G401 (cell line): ENCODE measurements around the gene ANP32B. TPM values are rescaled to one million over a fixed set of nuclear protein-coding genes. Genes with fewer than 3 reads are reported as not detected.
"Not testable (repeated sequence)": the region's sequence is repeated elsewhere in the genome, so short reads cannot be mapped to it uniquely, and the experiment has no call there.

Experiments
- DNase-seq: peaks from one replicate; pipeline ENCODE4 v3.0.0-alpha.2; 2015; ENCODE audit warnings: low spot score
- in situ Hi-C: cut with HindIII; loops from 2 replicates; pipeline ENCODE4 v1.10.0; 2016; ENCODE audit warnings: low sequenced_read_pairs, mixed read lengths
- total RNA-seq: library from RNA; depleted of rRNA; stranded (reverse); fragments of >200 nt; shearing (Covaris generic); gene quantifications from 2 replicates; pipeline ENCODE4 v1.2.3, GENCODE V29; 2014

Gene ANP32B
- total RNA-seq, 1 experiment from 2014 or later = 8.4 TPM

DNA sequence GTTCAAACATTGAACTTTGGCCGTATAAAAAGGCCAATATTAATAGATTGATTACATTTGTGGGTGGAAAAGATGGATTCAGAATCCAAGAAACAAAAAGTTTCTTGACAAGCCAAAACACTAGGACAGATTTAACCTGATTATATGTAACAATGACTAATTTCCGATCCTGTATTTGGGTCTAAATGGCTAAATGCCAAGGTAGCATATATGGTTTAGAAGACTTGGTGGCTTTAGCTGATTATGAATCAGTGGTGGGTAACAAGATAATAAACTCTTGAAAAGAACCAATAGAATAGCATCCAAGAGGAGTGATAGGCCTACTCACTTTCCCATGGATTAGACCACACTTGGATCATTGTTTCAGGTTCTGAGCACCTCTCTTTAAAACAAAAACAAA, 21.8 kb upstream of the ANP32B start:
- in situ Hi-C loops = no loop called here
- no peak for DNase-seq

DNA sequence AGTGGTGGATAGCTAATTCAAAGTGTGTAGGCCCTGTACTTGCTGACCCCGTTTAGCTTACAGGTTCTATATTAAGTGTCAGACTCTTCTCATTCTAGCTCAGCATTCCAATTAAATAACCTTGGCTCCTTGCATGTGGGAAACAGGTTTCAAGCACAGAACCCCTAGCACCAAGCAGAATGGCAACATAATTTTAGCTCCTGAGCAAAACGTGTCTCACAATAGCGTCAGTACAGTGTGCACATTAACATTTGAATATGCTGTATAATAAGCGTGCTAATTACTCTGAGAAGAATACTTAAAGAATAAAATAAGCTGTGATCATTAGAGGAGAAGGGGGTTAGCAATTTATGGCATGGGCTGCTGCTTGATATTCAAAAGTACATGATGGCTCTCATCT, 21.0 kb upstream of the ANP32B start:
- DNase-seq = no peak
- in situ Hi-C loops = no loop called here

DNA sequence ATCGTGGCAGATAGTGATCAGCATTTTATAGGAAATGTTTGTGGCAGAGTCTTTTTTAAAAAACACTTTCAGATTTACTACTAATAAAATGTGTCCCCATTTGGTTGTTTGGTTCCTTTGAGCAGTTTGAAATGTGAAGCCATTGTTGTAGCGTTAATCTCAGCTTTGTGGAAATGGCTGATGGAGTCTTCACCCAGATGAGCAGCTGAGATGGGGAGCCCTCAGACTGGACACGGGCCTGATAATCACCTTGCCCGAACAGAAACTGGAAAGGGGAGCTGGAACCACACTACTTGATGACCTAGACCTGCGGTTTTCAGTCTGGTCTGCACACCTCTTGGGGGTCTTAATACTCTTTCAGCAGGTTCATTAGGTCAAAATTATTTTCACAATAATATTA, 20.6 kb upstream of the ANP32B start:
- no peak for DNase-seq
- in situ Hi-C loops = no loop called here

DNA sequence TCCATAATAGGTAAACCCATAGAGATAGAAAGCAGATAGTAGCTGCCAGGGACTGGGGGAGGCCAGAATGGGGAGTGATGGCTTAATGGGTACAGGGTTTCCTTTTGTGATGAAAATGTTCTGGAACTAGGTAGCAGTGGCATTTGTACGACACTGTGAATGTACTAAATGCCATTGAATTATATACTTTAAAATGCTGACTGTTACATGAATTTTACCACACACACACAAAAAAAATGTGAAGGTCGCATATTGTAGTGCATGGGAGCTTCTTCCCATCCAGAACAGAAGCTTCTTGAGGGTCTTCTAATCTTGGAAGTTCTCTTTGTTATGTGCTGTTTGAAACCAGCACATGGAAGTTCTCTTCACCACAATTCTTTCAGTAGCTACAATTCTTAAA, 19.9 kb upstream of the ANP32B start:
- DNase-seq = no peak
- in situ Hi-C loops = no loop called here

DNA sequence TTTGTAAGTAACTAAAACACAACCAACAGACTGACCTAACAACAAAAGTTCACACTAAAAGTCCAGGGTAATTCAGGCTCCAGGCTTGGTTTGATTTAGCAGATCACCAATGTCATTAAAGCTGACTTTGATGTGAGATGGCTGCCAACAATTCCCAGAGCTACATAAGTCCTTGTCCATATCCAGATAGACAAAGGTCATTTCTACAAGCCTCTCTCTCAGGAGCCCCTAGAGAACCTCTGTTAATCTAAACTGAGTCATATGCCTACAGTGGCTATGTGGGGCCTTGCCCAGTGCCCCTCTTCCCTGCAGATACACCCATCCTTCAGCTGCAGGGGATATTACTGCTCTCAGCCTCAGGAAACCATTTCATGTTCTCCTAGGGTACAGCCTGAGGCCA, 18.2 kb upstream of the ANP32B start:
- in situ Hi-C loops = no loop called here
- DNase-seq = no peak

DNA sequence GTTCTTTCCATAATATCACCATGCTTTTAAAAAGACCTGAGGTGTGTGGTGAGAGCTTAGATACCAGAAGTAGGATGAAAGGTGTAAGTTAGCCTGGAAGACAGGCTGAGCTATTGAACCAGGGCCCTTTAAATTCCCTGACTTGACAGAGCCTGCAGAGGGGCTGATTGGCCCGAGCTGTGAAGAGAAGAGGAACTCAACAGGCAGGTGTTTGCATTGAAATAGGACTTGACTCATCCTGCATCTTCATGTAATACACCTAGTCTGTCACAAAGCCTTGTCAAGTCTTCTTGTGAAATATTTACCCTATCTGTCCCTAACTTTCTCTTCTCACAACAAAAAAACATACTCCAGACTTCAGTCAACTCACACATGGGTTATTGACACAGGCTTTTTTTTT, 16.6 kb upstream of the ANP32B start:
- no peak for DNase-seq
- in situ Hi-C loops = no loop called here

DNA sequence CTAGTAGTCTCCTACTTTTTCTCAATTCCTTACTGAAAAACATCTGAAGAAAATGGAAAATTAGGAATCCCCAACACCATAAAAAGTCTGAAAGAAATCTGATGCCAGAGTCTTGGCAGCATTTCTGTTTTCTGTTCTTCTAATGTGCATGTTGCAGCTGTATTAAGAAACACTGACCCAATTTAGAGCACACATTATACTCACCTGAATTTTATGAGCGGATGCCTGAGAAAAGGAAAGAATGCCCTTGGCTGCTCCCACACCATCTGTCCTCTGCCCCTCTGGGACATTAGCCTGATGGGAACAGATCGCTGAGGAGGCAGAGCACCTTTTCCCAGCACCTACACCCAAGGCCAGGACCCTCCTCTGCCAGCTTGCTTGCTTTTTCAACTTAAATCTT, 14.1 kb upstream of the ANP32B start:
- DNase-seq = no peak
- in situ Hi-C loops = no loop called here

DNA sequence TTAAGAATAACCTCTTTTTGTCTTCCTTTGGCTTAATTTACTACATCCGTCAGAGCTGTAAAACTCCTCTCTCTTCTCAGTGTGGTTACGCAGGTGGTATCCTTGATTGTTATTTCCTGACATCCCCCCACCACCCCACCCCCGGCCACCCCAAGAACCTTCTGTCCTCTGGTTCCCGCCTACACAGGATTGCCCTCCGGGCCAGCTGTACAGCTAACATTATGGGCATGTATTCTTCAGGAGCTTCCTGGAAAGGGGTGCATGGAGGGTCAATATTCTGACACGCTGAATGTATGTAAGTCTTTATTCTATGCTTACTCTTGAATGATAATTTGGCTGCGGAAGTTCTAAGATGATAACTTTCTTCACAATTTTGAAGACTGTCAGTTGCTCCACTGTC, 13.0 kb upstream of the ANP32B start:
- DNase-seq = no peak
- in situ Hi-C loops = no loop called here

DNA sequence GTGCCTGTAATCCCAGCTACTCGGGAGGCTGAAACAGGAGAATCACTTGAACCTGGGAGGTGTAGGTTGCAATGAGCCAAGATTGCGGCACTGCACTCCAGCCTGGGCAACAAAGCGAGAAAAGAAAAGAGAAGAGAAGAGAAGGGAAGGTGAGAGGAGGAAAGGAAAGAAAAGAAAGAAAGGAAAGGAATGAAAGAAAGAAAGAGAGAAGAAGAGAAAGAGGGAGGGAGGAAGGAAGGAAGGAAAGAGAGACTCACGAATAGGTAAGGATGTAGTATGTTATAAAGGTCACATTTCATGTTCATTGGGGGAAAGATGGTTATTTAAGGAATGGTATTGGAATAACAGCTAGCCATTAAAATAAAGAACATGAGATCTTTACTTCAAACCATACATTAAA, 10.4 kb upstream of the ANP32B start:
- no peak for DNase-seq
- in situ Hi-C loops = no loop called here

DNA sequence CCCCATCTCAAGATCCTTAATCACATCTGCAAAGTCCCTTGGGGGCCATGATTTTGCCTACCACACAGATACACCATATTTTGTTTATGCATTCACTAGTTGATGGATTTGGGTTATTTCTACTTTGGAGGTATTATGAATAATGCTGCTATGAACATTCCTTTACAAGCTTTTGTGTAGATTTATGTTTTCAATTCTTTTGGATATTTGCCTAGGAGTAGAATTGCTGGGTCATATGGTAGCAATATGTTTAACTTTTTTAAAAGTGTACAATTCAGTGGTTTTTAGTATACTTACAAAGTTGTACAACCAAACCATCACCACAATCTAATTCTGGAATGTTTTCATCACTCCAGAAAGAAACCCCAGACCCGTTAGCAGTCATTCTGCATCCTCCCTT, 7.8 kb upstream of the ANP32B start:
- DNase-seq = no peak
- in situ Hi-C loops = no loop called here

DNA sequence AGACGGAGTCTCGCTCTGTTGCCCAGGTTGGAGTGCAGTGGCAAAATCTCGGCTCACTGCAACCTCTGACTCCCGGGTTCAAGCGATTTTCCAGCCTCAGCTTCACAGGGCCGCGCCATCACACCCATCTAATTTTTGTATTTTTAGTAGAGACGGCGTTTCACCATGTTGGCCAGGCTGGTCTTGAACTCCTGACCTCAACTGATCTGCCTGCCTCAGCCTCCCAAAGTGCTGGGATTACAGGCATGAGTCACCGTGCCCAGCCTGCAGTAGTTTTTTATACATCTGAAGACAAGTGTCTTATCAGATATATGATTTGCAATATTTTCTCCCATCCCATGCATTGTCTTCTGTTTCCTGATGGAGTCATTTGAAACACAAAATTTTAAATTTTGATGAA, 6.5 kb upstream of the ANP32B start:
- in situ Hi-C loops = not testable (repeated sequence)

DNA sequence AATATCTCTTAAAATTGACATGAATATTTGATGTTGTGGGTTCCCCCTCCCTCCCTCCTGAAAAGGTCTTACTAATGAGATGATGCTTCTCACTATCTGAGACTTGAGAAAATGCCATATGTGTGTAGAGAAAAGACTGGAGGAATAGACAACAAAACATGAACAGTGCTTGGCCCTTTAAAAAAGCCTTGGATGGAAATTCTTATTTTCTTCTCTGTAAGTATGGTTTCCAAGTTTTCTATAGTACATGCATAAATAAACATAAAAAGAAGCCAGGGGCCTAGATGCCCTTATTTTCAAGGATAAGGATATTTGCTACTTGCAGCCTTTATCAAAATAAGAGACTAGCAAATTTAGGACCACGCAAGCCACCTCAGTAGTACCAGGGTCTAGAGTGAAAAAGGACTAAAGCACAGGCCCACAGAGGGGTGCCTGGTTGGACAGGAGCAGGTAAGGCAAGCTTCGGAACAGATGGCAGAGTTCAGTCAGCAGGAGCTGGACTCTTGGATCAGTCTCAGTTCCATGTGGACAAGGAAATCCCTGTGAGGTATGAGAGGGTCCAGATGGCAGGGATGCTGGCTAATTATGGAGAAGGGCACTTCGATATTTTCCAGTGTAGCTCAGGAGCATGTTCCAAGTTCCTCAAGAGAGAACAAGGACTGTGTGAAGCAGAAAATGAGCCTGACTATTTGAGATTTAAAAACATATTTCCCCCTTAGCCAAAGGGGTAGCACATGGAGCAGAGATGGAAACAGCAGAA, 4.6 kb upstream of the ANP32B start:
- in situ Hi-C loops = no loop called here
- DNase-seq = peak; percentile 99

More for the DNA sequence above, 6.5 kb upstream of the ANP32B start:
- not testable (repeated sequence) for DNase-seq

DNA sequence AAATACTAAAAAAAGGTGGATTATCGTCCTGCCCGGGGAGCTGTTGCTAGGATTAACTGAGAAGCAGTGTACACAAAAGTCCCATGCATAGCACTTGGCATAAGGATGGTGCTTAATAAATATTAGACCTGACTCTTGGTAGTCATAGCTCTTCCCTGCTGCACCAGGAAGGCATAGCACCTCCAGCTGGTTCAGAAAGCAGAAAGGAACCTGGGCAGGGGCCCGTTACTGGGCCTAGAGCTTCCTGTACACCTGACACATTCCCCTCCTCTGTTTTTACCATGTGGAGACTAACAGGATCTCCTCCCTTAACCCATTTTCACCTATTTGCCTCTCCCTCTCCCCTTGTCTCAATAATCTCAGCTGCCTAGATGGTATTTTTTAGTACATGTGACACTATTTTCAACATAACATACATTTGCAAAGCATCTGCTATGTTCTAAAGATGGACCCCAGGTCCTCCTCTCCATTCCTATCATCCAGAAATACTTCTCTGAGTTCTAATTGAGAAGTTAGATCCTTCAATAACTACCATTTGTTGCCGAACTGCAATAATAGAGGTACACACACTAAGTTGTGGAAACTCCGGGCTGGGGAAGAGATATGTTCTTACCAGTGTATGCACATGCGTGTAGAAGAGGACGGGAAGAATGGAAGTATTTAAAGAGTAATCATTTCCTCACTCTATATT, 3.2 kb upstream of the ANP32B start:
- in situ Hi-C loops = no loop called here
- no peak for DNase-seq

DNA sequence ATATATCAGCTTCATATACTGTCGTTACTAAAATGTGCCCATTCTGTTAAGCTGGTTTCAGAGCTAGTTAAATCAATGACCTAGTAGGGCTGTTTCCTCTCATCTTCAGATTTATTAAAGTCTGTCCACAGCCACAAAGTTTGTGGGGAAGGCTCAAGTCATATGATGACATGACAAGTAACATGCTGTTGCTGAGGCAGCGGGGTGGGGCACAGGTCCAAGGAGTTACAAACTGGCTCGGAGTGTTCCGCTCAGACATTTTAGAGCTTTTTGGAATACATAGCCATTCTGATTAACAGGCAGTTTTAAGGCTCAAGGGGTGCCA, 2.7 kb upstream of the ANP32B start:
- DNase-seq = no peak
- in situ Hi-C loops = no loop called here

DNA sequence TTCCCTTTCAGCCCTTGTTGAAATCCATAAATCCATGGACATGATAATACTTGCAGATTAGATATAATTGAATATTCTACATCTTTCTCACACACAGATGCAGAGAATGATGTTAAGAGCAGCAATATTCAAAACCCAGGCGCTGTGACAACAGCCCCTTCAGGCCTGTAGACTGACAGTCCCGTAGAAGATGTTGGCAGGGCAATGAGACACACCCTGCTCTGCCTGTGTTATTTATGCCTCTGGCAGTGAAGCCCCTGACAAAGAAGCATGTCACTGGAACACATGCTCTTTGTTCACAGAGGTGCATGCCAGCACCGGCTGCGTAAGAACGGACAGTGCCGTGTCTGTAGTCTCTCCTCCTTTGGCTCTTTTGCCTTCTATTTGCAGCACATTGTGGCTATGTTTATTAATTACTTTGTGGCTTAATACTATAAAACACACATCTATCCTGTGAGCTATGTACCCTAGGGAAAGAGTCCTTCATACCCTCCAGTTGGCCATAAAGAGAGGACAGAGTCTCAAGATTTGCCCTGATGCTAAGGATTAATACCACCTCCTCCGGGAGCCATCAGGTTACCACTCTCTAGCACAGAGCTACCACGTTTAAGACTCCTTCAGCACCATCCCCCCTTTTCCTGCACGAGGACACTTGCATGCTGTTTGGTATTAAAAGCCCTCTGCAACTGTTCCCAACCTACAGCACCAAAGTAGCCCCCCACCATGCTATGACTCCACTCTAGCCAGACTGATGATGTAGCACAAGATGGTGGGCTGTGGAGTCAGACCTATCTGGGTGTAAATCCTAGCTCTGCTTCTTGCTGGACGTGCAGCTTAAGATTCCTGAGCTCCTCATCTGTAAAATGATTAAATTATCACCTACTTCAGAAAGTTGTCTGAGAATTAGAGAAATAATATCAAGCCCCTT, 2.0 kb upstream of the ANP32B start:
- no peak for DNase-seq
- in situ Hi-C loops = no loop called here

DNA sequence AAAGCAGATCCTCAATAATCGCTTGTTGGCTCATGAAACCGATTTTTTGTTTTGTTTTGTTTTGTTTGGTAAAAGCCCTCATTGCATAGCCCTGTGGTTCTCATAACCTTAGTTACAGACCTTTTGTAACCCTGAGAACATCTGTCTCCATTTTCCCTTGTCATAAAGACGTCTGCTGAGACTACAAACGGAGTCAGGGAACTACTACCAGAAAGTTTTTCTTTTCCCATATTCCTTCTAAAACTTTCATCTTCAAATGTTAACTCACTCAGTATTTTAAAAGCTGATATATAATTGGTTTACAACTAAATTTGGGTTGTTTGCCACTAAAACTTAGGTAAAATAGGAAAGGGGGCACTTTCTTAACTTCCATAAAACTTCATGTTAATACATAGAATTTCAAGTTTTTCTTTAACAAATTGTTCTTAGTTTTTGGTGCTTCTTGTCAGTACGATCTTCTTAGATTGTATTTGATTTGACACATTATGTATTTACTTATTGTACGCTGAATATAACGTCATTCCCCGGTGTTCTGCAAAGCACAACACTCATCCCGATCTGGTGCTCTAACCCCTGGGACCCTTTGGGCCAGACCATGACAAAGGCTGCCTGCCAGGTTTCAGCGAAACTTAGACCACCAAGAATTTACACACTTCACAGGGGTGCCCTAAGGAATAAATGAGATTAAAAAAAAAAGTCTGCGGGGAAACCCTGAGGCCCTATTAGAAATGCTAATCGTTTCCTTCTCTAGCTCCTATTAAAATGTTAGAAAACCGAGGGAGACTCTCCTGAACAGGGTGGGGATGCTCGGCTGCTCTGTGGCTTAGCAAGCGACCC, 1.1 kb upstream of the ANP32B start:
- in situ Hi-C loops = no loop called here

DNA sequence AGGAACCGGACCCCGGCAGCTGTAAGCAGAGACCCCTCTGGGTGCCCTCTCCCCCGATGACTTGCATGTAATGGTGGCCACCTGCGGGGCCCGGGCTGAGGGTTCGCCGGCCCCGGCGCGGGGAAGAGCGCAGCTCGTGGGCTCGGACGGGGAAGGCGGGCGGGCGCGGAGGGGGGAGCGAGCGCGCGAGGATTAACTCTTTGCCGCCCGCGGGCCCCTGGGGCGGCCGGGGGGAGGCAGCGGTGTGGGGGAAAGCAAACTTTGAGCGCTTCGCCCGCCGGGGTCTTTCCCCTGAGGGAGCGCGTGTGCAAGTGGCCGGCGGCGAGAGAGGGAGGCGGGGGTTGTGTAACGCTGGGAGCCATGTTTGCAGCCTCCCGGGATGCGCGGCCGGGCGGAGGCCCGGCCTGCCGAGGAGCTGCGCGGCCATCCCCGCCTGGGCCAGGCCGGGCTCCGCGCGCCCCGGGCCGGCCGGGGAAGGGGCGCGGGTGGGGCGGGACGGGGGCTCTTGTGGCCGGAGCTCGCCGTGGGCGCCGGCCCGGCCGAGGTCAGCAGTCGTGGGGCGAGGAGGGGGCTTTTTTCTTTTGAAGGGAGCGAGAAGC, 547 bp downstream of the ANP32B start:
- DNase-seq = peak; percentile 48
- in situ Hi-C loops = no loop called here

More for the DNA sequence above, 1.1 kb upstream of the ANP32B start:
- no peak for DNase-seq

DNA sequence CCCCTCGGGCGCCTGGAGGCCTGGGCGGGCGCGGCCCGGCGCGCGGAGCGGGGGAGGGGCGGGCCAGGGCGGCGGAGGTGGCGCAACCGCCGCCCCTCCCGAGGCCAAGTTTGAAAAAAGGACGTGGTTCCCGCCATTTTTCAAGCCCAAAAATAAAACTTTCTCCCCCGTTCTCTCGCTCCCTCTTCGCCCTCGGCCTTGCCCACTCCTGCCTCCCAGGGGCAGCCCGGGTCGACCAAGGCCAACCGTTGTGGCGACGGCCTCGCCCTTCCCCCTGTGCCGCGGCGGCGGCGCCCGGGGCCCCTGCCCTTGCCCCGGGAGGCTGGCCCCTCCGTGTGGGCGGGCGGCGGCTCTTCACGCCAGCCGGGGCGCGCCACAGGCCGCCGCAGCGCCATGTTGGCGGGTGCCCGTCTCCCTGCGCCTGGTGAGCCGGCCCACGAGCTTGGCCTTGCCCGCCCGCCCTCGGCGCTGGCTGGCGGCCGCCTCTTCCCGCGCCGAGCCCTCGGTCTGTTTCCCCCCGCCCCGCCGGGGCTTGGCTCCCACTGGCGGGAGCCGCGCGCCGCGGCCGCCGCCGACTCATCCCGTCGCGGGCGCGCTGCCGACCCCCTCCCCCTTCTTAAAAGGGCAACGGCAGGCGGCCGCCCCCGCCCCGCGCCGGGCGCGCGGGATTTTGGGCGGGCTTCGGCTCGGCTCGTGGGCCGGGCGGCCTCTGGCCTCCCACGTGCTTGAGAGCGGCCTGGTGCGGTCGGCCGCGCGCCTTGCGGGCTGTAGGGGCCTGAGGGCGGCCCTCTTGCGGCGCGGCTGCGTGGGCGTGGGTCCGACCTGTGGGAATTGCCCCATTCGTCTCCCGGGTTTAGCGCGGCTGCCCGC, 1.3 kb downstream of the ANP32B start:
- DNase-seq = peak; percentile 62
- in situ Hi-C loops = no loop called here
